ENCODE measurements around the gene DAPK1. TPM values are rescaled to one million over a fixed set of nuclear protein-coding genes. Genes with fewer than 3 reads are reported as not detected.

The DAPK1 gene
- polyA plus RNA-seq, 1 donor from 2014 or later, result 45.0 TPM

GRCh38 chr9:87641067-87641466, 143.4 kb downstream of the DAPK1 start:
- no peak overlapping the region for H3K27ac ChIP-seq (ENCODE audit: low read length)
- no peaks in the 10 kb centered on the region for H4K20me1 ChIP-seq (ENCODE audit: insufficient read depth)
- peaks cover 12% of the 10 kb centered on the region for H3K36me3 ChIP-seq (ENCODE audit: insufficient read depth, low read length)
- no peak overlapping the region for H3K4me2 ChIP-seq (ENCODE audit: low read length)
- H3K9me3 ChIP-seq (ENCODE audit: low read length), result no peaks in the 10 kb centered on the region
- H3K4me3 ChIP-seq (ENCODE audit: low read length), result no peak overlapping the region
- H3K9me2 ChIP-seq (ENCODE audit: insufficient read depth, low read length), result no peaks in the 10 kb centered on the region
- H3K9ac ChIP-seq (ENCODE audit: low read length), result no peak overlapping the region
- TF ChIP-seq TAF1 (IDR thresholded peaks at IDR 0.05; ENCODE audit: low read depth) (no peak), SMC3 (conservative IDR thresholded peaks at IDR 0.05; ENCODE audit: poor library complexity) (no peak), POLR2AphosphoS5 (IDR thresholded peaks at IDR 0.05) (no peak), CTCF (IDR thresholded peaks at IDR 0.05; ENCODE audit: poor library complexity, severe bottlenecking) (no peak), EZH2 (IDR thresholded peaks at IDR 0.05; ENCODE audit: borderline replicate concordance, insufficient read depth, low read length, poor library complexity, severe bottlenecking) (no peak), MXI1 (conservative IDR thresholded peaks at IDR 0.05; ENCODE audit: poor library complexity, severe bottlenecking) (no peak), EP300 (conservative IDR thresholded peaks at IDR 0.05; ENCODE audit: poor library complexity, severe bottlenecking) (no peak), REST (IDR thresholded peaks at IDR 0.05; ENCODE audit: borderline replicate concordance) (no peak), RAD21 (conservative IDR thresholded peaks at IDR 0.05) (no peak)
- H3K79me2 ChIP-seq (replicated peaks; ENCODE audit: insufficient read depth, low read length), result no peaks in the 10 kb centered on the region
- H3F3A ChIP-seq (ENCODE audit: insufficient read depth, low read length, poor library complexity, severe bottlenecking), result no peaks in the 10 kb centered on the region
- H2AFZ ChIP-seq (ENCODE audit: low read depth, low read length), result no peak overlapping the region
- no peaks in the 10 kb centered on the region for H3K27me3 ChIP-seq (ENCODE audit: insufficient read depth, low read depth, low read length)

DNA sequence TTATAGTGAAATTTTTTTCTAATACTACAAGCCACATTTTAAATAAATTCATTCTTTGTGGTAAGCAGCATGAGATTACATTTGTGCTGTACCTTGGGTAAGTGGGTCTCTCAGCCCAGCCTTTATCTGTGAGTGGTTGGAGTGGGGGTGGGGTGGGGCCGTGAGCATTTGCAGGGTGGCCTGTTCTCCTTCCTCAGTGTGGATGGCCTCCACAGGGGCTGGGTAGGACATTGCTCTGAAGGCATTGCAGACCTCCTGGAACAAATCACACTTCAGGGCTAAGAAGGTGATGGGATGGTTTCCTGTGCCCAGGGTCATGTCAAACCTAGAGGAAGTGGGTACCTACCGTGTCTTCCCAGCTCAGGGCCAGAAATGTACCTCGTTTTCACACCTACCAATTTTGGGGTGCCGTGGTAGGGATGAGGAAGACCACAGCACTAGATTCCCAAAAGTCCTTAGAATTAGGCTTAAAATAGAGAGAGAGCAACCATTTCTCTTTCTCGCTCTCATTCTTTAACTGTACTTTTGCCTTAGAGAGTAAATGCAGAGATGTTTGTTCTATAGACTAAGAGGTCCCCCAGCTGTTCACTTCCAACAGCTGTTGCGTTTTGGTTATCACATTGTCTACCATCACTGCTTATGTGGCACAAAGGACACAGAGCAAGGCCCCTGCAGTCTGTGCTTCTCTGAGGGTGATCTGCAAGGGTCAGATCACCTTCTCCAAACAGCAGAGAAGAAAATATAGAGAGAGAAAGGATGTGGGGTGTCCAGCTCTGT, 144.9 kb downstream of the DAPK1 start:
- no peaks in the 10 kb centered on the region for H3K27me3 ChIP-seq (ENCODE audit: insufficient read depth, low read depth, low read length)
- H3K27ac ChIP-seq (ENCODE audit: low read length), result no peak overlapping the region
- TF ChIP-seq SMC3 (conservative IDR thresholded peaks at IDR 0.05; ENCODE audit: poor library complexity) (no peak), RAD21 (conservative IDR thresholded peaks at IDR 0.05) (no peak), EP300 (conservative IDR thresholded peaks at IDR 0.05; ENCODE audit: poor library complexity, severe bottlenecking) (no peak), POLR2AphosphoS5 (IDR thresholded peaks at IDR 0.05) (no peak), EZH2 (IDR thresholded peaks at IDR 0.05; ENCODE audit: borderline replicate concordance, insufficient read depth, low read length, poor library complexity, severe bottlenecking) (no peak), TAF1 (IDR thresholded peaks at IDR 0.05; ENCODE audit: low read depth) (no peak), REST (IDR thresholded peaks at IDR 0.05; ENCODE audit: borderline replicate concordance) (no peak), CTCF (IDR thresholded peaks at IDR 0.05; ENCODE audit: poor library complexity, severe bottlenecking) (no peak), MXI1 (conservative IDR thresholded peaks at IDR 0.05; ENCODE audit: poor library complexity, severe bottlenecking) (no peak)
- H3K4me2 ChIP-seq (ENCODE audit: low read length), result no peak overlapping the region
- no peaks in the 10 kb centered on the region for H3K9me2 ChIP-seq (ENCODE audit: insufficient read depth, low read length)
- H4K20me1 ChIP-seq (ENCODE audit: insufficient read depth), result no peaks in the 10 kb centered on the region
- no peak overlapping the region for H2AFZ ChIP-seq (ENCODE audit: low read depth, low read length)
- peaks cover 26% of the 10 kb centered on the region for H3K36me3 ChIP-seq (ENCODE audit: insufficient read depth, low read length)
- H3K4me3 ChIP-seq (ENCODE audit: low read length), result no peak overlapping the region
- no peaks in the 10 kb centered on the region for H3F3A ChIP-seq (ENCODE audit: insufficient read depth, low read length, poor library complexity, severe bottlenecking)
- no peaks in the 10 kb centered on the region for H3K79me2 ChIP-seq (replicated peaks; ENCODE audit: insufficient read depth, low read length)
- H3K9me3 ChIP-seq (ENCODE audit: low read length), result no peaks in the 10 kb centered on the region
- no peak overlapping the region for H3K9ac ChIP-seq (ENCODE audit: low read length)
